Smooth muscle cell of the brain vasculature (primary cell): ENCODE results near the gene VMO1.
"Not testable (repeated sequence)": the region's sequence is repeated elsewhere in the genome, so short reads cannot be mapped to it uniquely, and the experiment has no call there.

Source experiments
- DNase-seq: peaks from one replicate; pipeline ENCODE4 v3.0.0-alpha.2; 2012; ENCODE audit warnings: low read depth, low spot score

Gene VMO1

GRCh38 chr17:4786106-4786511 lies at the start of gene VMO1:
VMO1 (minus strand) TSS chr17:4786364; CDS start chr17:4786352, 12 bp downstream.
- no peak for DNase-seq

DNA sequence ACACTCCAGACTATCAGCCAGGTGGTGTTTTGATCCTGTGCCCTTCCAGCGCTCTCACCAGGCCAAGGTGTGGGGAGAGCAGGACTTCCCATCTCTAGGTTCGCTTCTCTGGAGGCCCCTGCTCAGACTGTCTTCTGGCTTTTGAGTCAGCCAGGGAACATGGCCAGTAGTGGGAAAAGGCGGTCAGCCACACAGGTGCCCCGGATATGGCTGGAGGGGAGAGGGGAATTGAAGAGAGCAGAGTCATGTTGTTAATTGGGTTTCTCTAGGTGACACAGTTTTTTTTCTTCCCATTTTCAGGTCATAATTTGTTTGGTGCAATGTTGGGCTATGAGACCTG lies 48.5 kb upstream of the VMO1 start:
- DNase-seq: no peak

GRCh38 chr17:4833941-4834680 lies 47.9 kb upstream of the VMO1 start:
- DNase-seq: no peak

- DNase-seq: peak; percentile 83
Observed at GRCh38 chr17:4833178-4833940, 47.2 kb upstream of the VMO1 start, which contains the start of gene MINK1. MINK1 (plus strand) TSS chr17:4833340; CDS start chr17:4833584, 244 bp downstream.

DNA sequence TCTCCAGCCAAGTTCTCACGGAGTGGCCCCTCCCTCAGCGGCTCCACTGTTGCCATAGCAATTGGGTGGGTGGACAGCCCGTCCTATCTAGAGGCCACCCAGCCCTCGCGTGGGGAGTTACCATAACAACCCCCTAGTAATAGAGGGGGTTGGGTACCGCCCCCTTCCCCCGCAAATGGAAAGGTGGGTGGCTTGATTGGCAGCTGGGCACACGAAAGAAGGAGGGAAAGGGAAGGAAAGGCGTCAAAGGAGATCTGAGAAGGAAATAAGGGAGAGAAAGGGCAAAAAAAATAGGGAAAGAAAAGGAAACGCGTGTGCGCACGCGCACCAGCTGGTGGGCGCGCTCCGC lies 46.6 kb upstream of the VMO1 start:
- not testable (repeated sequence) for DNase-seq

GRCh38 chr17:4827399-4827798 lies 41.2 kb upstream of the VMO1 start:
- DNase-seq: no peak

DNA sequence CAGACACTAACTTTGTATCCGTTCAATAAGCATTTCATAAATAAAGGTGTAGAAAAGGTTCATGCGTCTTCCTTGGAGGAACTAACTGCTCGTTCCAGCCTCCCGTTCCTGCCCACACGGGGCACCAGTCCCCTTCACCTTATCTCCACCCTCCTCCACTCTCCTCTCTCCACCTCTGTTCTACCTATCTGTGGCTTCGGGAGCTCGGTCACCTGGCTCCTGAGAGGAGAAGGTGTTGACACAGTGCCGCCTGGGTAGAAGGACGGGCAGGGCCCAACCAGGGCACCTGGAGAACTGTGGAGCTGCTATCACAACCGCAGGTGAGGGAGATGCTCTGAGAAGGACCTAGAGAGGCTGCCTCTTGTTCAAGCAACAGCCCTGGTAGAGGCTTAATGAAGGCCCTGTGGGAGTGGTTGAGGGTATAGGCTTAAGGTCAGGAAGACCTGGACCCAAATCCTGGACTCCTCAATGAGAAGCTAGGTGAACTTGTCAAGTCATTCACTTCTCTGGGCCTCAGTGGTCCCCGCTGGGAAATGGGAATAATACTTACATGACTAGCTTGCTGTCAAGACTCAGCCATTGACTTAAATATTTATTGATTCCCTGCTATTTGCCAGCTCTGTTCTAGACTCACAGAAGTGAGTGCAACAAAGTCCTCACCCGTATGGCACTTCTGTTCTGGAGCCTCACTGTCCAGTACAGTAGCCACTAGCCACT lies 37.4 kb upstream of the VMO1 start:
- DNase-seq: no peak

DNA sequence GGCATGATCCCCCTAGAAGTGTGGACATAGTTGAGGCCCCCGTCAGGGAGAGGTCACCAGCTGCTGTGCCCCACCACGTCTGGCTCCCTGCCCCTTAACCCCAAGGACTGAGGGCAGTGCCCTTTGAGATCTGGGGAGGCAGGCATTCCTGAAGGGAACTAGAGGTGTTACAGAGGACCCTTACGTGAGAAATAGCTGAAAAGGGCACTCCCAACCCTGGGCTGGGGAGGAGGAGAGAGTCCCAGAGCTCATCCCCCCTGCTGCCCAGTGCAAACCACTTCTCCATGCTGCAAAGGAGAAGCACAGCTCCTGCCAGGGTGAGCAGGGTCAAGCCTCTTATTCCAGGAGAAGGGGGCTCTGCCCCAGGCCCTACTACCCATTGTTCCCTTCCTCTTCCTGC lies 36.7 kb upstream of the VMO1 start:
- no peak for DNase-seq

DNA sequence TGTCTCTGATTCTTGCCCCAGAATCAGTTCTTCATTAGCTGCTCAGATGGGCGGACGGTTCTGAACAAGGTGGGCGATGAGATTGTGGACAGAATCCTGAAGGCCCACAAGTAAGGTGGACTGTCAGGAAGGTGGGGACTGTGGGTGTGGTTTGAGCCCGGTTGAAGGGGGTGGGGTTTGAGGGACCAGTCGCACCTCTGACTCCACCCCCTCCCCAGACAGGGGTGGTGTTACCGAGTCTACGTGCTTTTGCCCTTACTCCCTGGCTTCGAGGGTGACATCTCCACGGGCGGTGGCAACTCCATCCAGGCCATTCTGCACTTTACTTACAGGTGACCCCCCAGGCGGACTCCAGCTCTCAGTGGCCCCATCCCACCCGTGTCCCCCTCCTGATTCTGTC lies 32.1 kb upstream of the VMO1 start:
- DNase-seq: no peak

DNA sequence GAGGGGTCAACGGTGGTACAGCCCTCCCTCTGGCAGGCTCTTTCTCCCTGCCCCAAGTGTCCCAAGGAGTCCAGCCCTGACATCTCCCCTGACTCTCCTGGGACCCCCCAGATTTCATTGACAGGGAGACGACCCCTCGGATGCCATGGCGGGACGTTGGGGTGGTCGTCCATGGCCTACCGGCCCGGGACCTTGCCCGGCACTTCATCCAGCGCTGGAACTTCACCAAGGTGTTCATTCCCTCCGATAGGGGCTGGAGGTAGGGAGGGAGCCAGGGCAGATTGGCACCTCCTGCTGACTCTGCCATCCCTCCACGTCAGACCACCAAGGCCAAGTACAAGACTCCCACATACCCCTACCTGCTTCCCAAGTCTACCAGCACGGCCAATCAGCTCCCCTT lies 30.7 kb upstream of the VMO1 start:
- no peak for DNase-seq

GRCh38 chr17:4815043-4815675 lies 29.0 kb upstream of the VMO1 start:
- DNase-seq: no peak

DNA sequence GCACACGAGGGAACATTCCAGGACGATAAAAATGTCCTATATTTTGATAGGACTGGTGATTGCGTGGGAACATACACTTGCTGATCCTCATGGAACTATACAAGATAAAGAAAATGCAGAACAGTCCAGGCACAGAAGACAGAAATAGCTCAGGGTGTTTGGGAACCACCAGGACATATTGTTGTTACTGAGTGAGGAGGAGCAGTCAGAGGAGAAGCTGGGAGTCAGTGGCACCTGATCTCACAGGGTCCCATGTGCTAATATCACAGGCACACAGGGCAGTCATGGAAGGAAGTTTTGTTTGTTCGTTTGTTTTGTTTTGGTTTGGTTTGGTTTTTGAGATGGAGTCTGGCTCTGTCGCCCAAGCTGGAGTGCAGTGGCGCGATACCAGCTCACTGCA lies 26.5 kb upstream of the VMO1 start:
- DNase-seq: no peak

GRCh38 chr17:4811471-4811870 lies 25.3 kb upstream of the VMO1 start:
- DNase-seq: no peak

DNA sequence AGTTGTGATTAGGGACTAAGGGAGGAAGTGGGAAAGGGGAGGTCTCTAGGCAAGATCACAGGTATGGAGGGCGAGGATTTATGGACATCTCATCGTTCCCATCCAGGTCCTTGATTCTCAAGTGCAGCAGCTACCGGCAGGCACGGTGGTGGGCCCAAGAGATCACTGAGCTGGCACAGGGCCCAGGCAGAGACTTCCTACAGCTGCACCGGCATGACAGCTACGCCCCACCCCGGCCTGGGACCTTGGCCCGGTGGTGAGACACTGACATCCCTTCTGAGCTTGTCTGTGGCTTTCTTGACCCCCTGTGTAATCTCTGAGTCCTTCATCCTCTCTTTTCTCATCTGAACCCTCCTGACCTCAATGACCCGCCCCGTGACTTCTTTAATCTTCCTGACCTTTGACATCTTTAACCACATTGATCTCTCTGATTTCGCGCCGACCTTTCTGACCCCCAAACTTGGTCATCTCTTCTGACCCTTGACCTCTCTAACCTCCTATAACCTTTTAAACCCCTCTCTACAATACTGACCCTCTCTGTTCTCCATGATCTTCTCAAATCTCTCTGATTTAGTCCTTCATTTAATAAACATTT lies 24.6 kb upstream of the VMO1 start:
- DNase-seq: no peak

GRCh38 chr17:4808378-4808767 lies 22.2 kb upstream of the VMO1 start:
- no peak for DNase-seq

- no peak for DNase-seq
Observed at GRCh38 chr17:4807605-4808377, 21.6 kb upstream of the VMO1 start.

- peak; percentile 24 for DNase-seq
Observed at GRCh38 chr17:4806777-4807604, 20.8 kb upstream of the VMO1 start, which contains the start of gene PLD2. PLD2 (plus strand) TSS chr17:4807152; CDS start chr17:4807773, 621 bp downstream.

DNA sequence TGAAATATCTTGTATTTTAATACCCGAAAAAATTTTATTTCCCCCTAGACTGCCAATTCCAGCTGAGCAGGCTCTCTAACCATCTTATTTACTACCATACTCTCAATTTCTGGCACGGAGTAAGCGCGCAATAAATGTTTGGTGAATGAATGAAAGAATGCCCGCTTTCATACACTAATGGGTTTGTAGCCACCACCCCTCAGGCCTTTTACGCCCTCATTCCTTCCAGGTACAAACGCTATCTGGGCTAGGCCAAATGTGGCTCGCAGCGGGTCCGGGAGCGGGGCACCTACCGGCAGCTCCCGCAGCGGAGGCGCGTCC lies 20.3 kb upstream of the VMO1 start:
- no peak for DNase-seq

DNA sequence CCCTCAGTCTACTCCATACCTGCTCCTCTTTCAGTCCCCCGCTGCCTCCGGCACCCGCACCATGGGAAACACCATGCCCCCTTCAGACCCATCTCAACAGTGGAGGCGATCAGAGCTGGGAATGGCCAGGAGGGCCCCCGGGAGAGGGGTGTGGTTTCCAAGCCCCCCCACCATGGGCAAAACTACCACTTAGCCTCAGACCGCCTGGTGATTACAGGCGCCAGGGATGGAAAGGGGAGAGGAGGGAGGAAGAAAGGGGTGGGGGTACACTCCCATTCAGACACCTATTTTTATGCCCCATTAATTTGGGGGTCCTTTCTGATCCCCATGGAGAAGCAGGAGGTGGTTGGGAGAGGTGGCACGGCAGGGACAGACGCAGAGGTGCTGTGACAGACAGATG lies 16.1 kb upstream of the VMO1 start, which contains the start of gene C17orf114:
C17orf114 (minus strand) TSS at position 101 of the 400 bp plus-strand sequence.
- no peak for DNase-seq
